Stomach (tissue), 9 donors: ENCODE measurements around the gene TRIM2. TPM values are rescaled to one million over a fixed set of nuclear protein-coding genes. Genes with fewer than 3 reads are reported as not detected.

ENCODE experiments used
- DNase-seq, 2 donors: peaks; one replicate each; pipeline versions ENCODE4 v3.0.0 to v3.0.0-alpha.2; 2013 to 2019
- H3K27ac ChIP-seq, 5 donors: fragments of 200-600 bp in 4 of 5; sonication (generic) in 4 of 5; one replicate each; pipeline ENCODE4 v1.5.1; 2013 to 2019; ENCODE audit warnings: mild to moderate bottlenecking in 1 of 5, moderate library complexity in 1 of 5
- H3K27me3 ChIP-seq, 3 donors: fragments of 200-600 bp; sonication (generic); one replicate each; pipeline ENCODE4 v1.5.1; 2017 to 2019; ENCODE audit warnings: mixed run types in 1 of 3
- H3K36me3 ChIP-seq, 4 donors: fragments of 200-600 bp; sonication (generic); 1 replicate in 3 of 4; 2 replicates in 1 of 4; pipeline ENCODE4 v1.5.1; 2016 to 2019
- H3K4me1 ChIP-seq, 4 donors: fragments of 200-600 bp; sonication (generic); one replicate each; pipeline ENCODE4 v1.5.1; 2016 to 2019
- H3K4me3 ChIP-seq, 4 donors: fragments of 200-600 bp; sonication (generic) in 3 of 4; one replicate each; pipeline ENCODE4 v1.5.1; 2016 to 2019; ENCODE audit warnings: mild to moderate bottlenecking in 1 of 4
- H3K9me3 ChIP-seq, 4 donors: fragments of 200-600 bp; sonication (generic); one replicate each; pipeline ENCODE4 v1.5.1; 2016 to 2019
- EP300 ChIP-seq: sonication (generic); formaldehyde crosslinking; IDR thresholded peaks from one replicate; pipeline ENCODE4 v1.6.1; 2017; ENCODE audit warnings: antibody characterized with exemption
- POLR2A ChIP-seq, 4 donors: fragments of 450-650 bp; IDR thresholded peaks; one replicate each; pipeline ENCODE4 v1.6.1; 2016; ENCODE audit warnings: antibody characterized with exemption in 4 of 4, control low read depth in 2 of 4, mild to moderate bottlenecking in 1 of 4, moderate library complexity in 1 of 4
- POLR2AphosphoS5 ChIP-seq, 3 donors: sonication (generic); formaldehyde crosslinking; IDR thresholded peaks; one replicate each; pipeline ENCODE4 v1.6.1; 2016; ENCODE audit warnings: antibody characterized with exemption in 3 of 3
- WGBS, 5 donors: extraction: QIAGEN DNeasy Blood & Tissue Kit in 3 of 5; methylation state at CpG; one replicate each; pipeline versions ENCODE4 v1.1.5 to v1.1.7; 2013 to 2018; 5-methylcytosine and 5-hydroxymethylcytosine counted together
- intact Hi-C: fragments of 100-400 bp; cut with DNase I; formaldehyde crosslinking; loops from one replicate; pipeline ENCODE4 v1.15.1; 2023; ENCODE audit warnings: low total_unique reads
- polyA plus RNA-seq, 3 donors: library from polyadenylated mRNA; stranded (reverse); fragments of 200-250 nt; gene quantifications; one replicate each; pipeline ENCODE4 v1.2.3, GENCODE V29; 2013
- total RNA-seq, 5 donors: library from RNA; depleted of rRNA; stranded (reverse); fragments of >200 nt; gene quantifications; one replicate each; pipeline versions ENCODE4 v1.1.0 to v1.2.3, GENCODE V29; 2014 to 2016
- TF ChIP-seq, protein P1 (sequence below), 7 experiments: fragments of 450-650 bp in 4 of 7; fragments of 200-600 bp in 3 of 7; sonication (generic) in 3 of 7; IDR thresholded peaks; one replicate each; pipeline ENCODE4 v1.5.1; 2016 to 2019; ENCODE audit warnings: antibody characterized with exemption in 7 of 7, control low read depth in 2 of 7, mild to moderate bottlenecking in 1 of 7
- donor health status: healthy with polysubstance abuse.
- donor health status: Bipolar disorder and iron deficiency.
- donor health status: healthy.

Gene TRIM2
- total and polyA plus RNA-seq, 8 donors = 11.2 to 327 (median 53.8) TPM

GRCh38 chr4:153181700-153182099, 22.5 kb upstream of the TRIM2 start:
- DNase-seq = no peak
- Histone ChIP-seq H3K36me3 (no peaks in the 10 kb centered on the region), H3K4me3 (no peak overlapping the region), H3K9me3 (no peaks in the 10 kb centered on the region), H3K4me1 (no peaks in the 10 kb centered on the region), H3K27me3 (no peaks in the 10 kb centered on the region), H3K27ac (no peak overlapping the region)
- 83 to 91% (median 91%) methylated on average over 6 of the region's 6 CpGs for WGBS, 5 donors
- TF ChIP-seq POLR2AphosphoS5 (IDR thresholded peaks at IDR 0.05) (no peak), EP300 (no peak), POLR2A (IDR thresholded peaks at IDR 0.05) (no peak)
- TF ChIP-seq, protein P1, sequence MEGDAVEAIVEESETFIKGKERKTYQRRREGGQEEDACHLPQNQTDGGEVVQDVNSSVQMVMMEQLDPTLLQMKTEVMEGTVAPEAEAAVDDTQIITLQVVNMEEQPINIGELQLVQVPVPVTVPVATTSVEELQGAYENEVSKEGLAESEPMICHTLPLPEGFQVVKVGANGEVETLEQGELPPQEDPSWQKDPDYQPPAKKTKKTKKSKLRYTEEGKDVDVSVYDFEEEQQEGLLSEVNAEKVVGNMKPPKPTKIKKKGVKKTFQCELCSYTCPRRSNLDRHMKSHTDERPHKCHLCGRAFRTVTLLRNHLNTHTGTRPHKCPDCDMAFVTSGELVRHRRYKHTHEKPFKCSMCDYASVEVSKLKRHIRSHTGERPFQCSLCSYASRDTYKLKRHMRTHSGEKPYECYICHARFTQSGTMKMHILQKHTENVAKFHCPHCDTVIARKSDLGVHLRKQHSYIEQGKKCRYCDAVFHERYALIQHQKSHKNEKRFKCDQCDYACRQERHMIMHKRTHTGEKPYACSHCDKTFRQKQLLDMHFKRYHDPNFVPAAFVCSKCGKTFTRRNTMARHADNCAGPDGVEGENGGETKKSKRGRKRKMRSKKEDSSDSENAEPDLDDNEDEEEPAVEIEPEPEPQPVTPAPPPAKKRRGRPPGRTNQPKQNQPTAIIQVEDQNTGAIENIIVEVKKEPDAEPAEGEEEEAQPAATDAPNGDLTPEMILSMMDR (IDR thresholded peaks at IDR 0.05) = no peak
- intact Hi-C loops = no loop called here

- DNase-seq = no peak
- H3K9me3 ChIP-seq = no peaks in the 10 kb centered on the region
- H3K36me3 ChIP-seq = no peaks in the 10 kb centered on the region
- WGBS, 5 donors = 83 to 89% (median 85%) methylated on average over 4 of the region's 4 CpGs
- no peak overlapping the region for H3K4me3 ChIP-seq
- TF ChIP-seq EP300 = no peak
- no peak for TF ChIP-seq POLR2A (IDR thresholded peaks at IDR 0.05)
- TF ChIP-seq, protein P1 (IDR thresholded peaks at IDR 0.05) = no peak
- TF ChIP-seq POLR2AphosphoS5 (IDR thresholded peaks at IDR 0.05) = no peak
- no peaks in the 10 kb centered on the region for H3K4me1 ChIP-seq
- no peaks in the 10 kb centered on the region for H3K27me3 ChIP-seq
- intact Hi-C loops = no loop called here
- H3K27ac ChIP-seq = no peak overlapping the region
Observed at GRCh38 chr4:153183146-153183545, 21.1 kb upstream of the TRIM2 start.

- no peaks in the 10 kb centered on the region for H3K9me3 ChIP-seq
- no peaks in the 10 kb centered on the region for H3K36me3 ChIP-seq
- H3K27ac ChIP-seq = no peak overlapping the region
- no peak overlapping the region for H3K4me3 ChIP-seq
- DNase-seq = no peak
- H3K27me3 ChIP-seq = no peaks in the 10 kb centered on the region
- TF ChIP-seq, protein P1 (IDR thresholded peaks at IDR 0.05) = no peak
- no peak for TF ChIP-seq POLR2A (IDR thresholded peaks at IDR 0.05)
- no peak for TF ChIP-seq POLR2AphosphoS5 (IDR thresholded peaks at IDR 0.05)
- no peak for TF ChIP-seq EP300
- intact Hi-C loops = no loop called here
- peaks cover 0 to 16% (median 0%) of the 10 kb centered on the region in 4 donors for H3K4me1 ChIP-seq
- 65 to 93% (median 84%) methylated on average over 2 of the region's 2 CpGs for WGBS, 5 donors
Observed at GRCh38 chr4:153185331-153185852, 18.9 kb upstream of the TRIM2 start.

GRCh38 chr4:153186046-153186728, 18.1 kb upstream of the TRIM2 start:
- H3K9me3 ChIP-seq = no peaks in the 10 kb centered on the region
- no peaks in the 10 kb centered on the region for H3K27me3 ChIP-seq
- TF ChIP-seq, protein P1 (IDR thresholded peaks at IDR 0.05) = no peak
- TF ChIP-seq EP300 (no peak), POLR2AphosphoS5 (IDR thresholded peaks at IDR 0.05) (no peak), POLR2A (IDR thresholded peaks at IDR 0.05) (no peak)
- no peak for DNase-seq
- 84 to 89% (median 89%) methylated on average over 12 of the region's 12 CpGs for WGBS, 5 donors
- no peak overlapping the region for H3K4me3 ChIP-seq
- H3K36me3 ChIP-seq = no peaks in the 10 kb centered on the region
- H3K4me1 ChIP-seq = peaks cover 0 to 16% (median 0%) of the 10 kb centered on the region in 4 donors
- intact Hi-C loops = no loop called here
- no peak overlapping the region for H3K27ac ChIP-seq
